AG09319 (cell line): Measurements from ENCODE around the gene REPIN1.

Experiments
- DNase-seq: peaks from one replicate; pipeline ENCODE4 v3.0.0-alpha.2; 2010; ENCODE audit warnings: low read depth; ENCODE audit errors: extremely low read depth
- CTCF ChIP-seq: IDR thresholded peaks from 2 replicates; pipeline ENCODE4 v1.5.1; 2011; ENCODE audit warnings: low read depth, mild to moderate bottlenecking, inconsistent platforms, low read length, moderate library complexity

Gene REPIN1

GRCh38 chr7:150417239-150417638, 48.6 kb downstream of the REPIN1 start:
- no peak for DNase-seq

GRCh38 chr7:150417863-150418262, 49.2 kb downstream of the REPIN1 start:
- no peak for DNase-seq
- TF ChIP-seq CTCF, result no peak; the same call in 1 of the 2 replicates

More at GRCh38 chr7:150417239-150417638, 48.6 kb downstream of the REPIN1 start:
- no peak for TF ChIP-seq CTCF

DNA sequence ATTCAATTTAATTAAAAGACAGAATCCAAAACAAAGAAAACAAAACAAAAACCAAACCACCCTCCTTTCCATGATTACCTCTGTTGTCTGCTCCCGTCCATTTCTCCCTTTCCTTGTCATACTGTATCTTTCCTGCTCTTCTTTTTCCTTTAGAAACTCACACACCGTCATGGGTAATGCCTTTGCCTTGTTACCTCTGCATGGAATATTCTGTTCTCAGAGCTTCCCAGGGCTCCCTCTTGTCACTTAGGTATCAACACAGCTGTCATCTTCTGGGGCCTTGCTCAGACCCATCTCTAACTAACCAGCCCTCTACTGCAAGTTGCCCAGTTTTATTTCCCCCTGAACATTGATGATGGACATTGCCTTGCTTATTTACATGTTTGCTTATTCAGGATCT, 51.6 kb downstream of the REPIN1 start:
- no peak for TF ChIP-seq CTCF

DNA sequence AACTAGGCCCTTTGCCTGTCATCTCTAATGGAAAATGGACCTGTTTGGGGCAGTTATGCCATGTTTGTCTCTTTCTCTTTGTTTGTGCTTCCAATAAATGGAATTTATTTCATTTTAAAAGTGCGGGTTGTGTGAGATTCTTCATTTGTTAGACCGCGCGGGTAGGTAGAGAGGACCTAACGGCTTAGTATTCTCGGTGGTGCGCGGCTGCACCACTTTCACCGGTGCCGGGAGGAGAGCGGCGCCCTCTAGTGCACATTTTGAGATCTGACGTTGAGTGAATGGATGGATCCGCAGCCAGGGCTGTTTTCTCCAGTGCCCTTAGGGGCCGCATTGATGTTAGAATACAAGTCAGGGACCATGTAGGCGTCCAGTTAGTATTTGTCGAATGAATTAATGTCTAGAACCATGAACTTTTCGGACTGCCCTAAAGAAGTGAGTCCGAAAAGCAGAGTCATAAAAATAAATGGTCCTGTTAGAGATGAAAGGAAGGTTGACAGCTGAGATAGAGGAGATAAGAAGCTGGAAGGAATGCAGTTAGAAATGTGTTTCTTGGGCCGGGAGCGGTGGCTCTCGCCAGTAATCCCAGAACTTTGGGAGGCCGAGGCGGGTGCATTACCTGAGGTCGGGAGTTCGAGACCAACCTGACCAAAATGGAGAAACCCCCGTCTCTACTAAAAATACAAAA, 52.5 kb downstream of the REPIN1 start:
- DNase-seq, result peak; percentile 40

More for the DNA sequence above, 51.6 kb downstream of the REPIN1 start:
- DNase-seq, result no peak

GRCh38 chr7:150421831-150422230, 53.2 kb downstream of the REPIN1 start:
- TF ChIP-seq CTCF, result no peak
- DNase-seq, result no peak

More for the DNA sequence above, 52.5 kb downstream of the REPIN1 start:
- peak; percentile 82 for TF ChIP-seq CTCF
